Measurements from ENCODE around the gene CRYBG1. TPM values are rescaled to one million over a fixed set of nuclear protein-coding genes. Genes with fewer than 3 reads are reported as not detected.

CRYBG1 gene
- total RNA-seq, 1 donor from 2014 or later: 5.8 TPM

- Mint-ChIP-seq H3K4me3 (no peak overlapping the region), H3K36me3 (no peaks in the 10 kb centered on the region), H3K9me3 (no peaks in the 10 kb centered on the region), H3K4me1 (ENCODE audit: unreplicated experiment) (peaks cover 19% of the 10 kb centered on the region), H3K27ac (no peak overlapping the region), H3K27me3 (no peaks in the 10 kb centered on the region)
- no peak for TF ChIP-seq CTCF (conservative IDR thresholded peaks at IDR 0.05)
- DNase-seq (ENCODE audit: extremely low spot score, unreplicated experiment): no peak
Measured at GRCh38 chr6:106452628-106453027, 92.1 kb downstream of the CRYBG1 start.

- no peak for TF ChIP-seq CTCF (conservative IDR thresholded peaks at IDR 0.05)
- no peaks in the 10 kb centered on the region for H3K9me3 Mint-ChIP-seq
- H3K36me3 Mint-ChIP-seq: no peaks in the 10 kb centered on the region
- H3K27me3 Mint-ChIP-seq: no peaks in the 10 kb centered on the region
- H3K4me3 Mint-ChIP-seq: no peak overlapping the region
- no peak for DNase-seq (ENCODE audit: extremely low spot score, unreplicated experiment)
- no peak overlapping the region for H3K27ac Mint-ChIP-seq
- H3K4me1 Mint-ChIP-seq (ENCODE audit: unreplicated experiment): peaks cover 15% of the 10 kb centered on the region
Measured at GRCh38 chr6:106453756-106454367, 93.3 kb downstream of the CRYBG1 start.

GRCh38 chr6:106456756-106457155 is 96.2 kb downstream of the CRYBG1 start:
- peaks cover 6% of the 10 kb centered on the region for H3K4me1 Mint-ChIP-seq (ENCODE audit: unreplicated experiment)
- no peak overlapping the region for H3K4me3 Mint-ChIP-seq
- H3K36me3 Mint-ChIP-seq: no peaks in the 10 kb centered on the region
- no peaks in the 10 kb centered on the region for H3K27me3 Mint-ChIP-seq
- H3K9me3 Mint-ChIP-seq: no peaks in the 10 kb centered on the region
- H3K27ac Mint-ChIP-seq: no peak overlapping the region
- no peak for DNase-seq (ENCODE audit: extremely low spot score, unreplicated experiment)
- no peak for TF ChIP-seq CTCF (conservative IDR thresholded peaks at IDR 0.05)

GRCh38 chr6:106458021-106458986 is 97.8 kb downstream of the CRYBG1 start:
- TF ChIP-seq CTCF (conservative IDR thresholded peaks at IDR 0.05): no peak
- no peak overlapping the region for H3K4me3 Mint-ChIP-seq

GRCh38 chr6:106460481-106460880 is 100.0 kb downstream of the CRYBG1 start:
- no peak overlapping the region for H3K27ac Mint-ChIP-seq
- H3K27me3 Mint-ChIP-seq: no peaks in the 10 kb centered on the region

More at GRCh38 chr6:106458021-106458986, 97.8 kb downstream of the CRYBG1 start:
- Mint-ChIP-seq H3K27me3 (no peaks in the 10 kb centered on the region), H3K4me1 (ENCODE audit: unreplicated experiment) (peaks cover 6% of the 10 kb centered on the region), H3K36me3 (no peaks in the 10 kb centered on the region), H3K27ac (no peak overlapping the region), H3K9me3 (no peaks in the 10 kb centered on the region)
- DNase-seq (ENCODE audit: extremely low spot score, unreplicated experiment): no peak

More at GRCh38 chr6:106460481-106460880, 100.0 kb downstream of the CRYBG1 start:
- no peak for TF ChIP-seq CTCF (conservative IDR thresholded peaks at IDR 0.05)
- no peak overlapping the region for H3K4me3 Mint-ChIP-seq
- no peaks in the 10 kb centered on the region for H3K9me3 Mint-ChIP-seq
- H3K36me3 Mint-ChIP-seq: no peaks in the 10 kb centered on the region
- DNase-seq (ENCODE audit: extremely low spot score, unreplicated experiment): no peak
- no peaks in the 10 kb centered on the region for H3K4me1 Mint-ChIP-seq (ENCODE audit: unreplicated experiment)

All from type B pancreatic cell (in vitro differentiated cells).